ENCODE data around the gene BIRC7.

BIRC7 gene

DNA sequence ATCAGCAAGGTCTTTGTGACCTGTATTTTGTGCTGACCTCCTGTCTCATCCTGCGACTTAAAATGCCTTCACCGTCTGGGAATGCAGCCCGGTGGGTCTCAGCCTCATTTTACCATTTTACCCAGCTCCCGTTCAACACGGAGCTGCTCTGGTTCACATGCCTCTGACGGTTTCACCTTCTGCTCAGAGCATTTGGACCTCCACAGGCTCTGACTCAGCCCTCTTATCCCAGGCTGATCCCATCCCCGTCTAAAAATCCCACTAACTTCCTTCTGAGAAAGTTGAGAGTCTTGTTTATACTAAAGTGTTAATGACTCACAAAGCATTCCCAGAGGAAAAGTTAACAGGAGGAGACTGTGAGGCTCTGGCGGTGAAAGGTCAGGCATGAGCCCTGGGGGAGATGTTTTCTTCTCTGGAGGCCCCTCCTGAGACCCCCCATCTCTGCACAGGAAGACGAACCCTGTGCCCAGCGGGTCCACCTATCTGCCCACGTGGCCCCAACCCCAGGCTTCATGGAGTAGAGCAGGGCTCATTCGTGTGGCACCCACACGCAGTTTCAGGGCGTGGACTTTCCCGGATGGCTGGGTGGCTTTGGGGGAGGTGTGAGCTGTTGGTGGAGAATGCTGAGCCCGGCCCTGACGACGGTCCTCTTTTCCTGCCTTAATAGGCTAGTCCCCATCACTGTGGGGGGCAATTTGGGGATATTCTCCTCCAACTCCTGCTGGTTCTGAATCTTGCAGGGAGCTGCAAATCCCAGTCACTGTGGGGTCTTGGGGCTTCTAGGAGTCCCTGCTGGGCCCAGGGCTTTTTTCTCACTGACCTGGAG lies 3.3 kb upstream of the BIRC7 start:
- TF ChIP-seq, protein P1, sequence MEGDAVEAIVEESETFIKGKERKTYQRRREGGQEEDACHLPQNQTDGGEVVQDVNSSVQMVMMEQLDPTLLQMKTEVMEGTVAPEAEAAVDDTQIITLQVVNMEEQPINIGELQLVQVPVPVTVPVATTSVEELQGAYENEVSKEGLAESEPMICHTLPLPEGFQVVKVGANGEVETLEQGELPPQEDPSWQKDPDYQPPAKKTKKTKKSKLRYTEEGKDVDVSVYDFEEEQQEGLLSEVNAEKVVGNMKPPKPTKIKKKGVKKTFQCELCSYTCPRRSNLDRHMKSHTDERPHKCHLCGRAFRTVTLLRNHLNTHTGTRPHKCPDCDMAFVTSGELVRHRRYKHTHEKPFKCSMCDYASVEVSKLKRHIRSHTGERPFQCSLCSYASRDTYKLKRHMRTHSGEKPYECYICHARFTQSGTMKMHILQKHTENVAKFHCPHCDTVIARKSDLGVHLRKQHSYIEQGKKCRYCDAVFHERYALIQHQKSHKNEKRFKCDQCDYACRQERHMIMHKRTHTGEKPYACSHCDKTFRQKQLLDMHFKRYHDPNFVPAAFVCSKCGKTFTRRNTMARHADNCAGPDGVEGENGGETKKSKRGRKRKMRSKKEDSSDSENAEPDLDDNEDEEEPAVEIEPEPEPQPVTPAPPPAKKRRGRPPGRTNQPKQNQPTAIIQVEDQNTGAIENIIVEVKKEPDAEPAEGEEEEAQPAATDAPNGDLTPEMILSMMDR (IDR thresholded peaks at IDR 0.05) = no peak

DNA sequence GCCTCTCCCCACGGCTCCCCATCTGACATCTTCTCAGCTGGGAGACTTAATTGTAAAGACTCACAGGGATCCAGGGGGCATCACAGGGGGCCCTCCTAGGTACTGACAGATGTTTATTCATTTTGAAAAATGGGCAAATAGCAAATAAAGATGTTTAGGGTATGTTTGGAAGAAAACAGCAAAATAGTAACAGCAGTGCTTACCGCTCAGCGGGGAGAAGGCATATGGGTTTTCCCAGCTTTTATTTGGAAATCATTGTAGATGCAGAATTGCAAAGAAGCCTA lies 2.7 kb upstream of the BIRC7 start:
- TF ChIP-seq, protein P1 (IDR thresholded peaks at IDR 0.05) = no peak

DNA sequence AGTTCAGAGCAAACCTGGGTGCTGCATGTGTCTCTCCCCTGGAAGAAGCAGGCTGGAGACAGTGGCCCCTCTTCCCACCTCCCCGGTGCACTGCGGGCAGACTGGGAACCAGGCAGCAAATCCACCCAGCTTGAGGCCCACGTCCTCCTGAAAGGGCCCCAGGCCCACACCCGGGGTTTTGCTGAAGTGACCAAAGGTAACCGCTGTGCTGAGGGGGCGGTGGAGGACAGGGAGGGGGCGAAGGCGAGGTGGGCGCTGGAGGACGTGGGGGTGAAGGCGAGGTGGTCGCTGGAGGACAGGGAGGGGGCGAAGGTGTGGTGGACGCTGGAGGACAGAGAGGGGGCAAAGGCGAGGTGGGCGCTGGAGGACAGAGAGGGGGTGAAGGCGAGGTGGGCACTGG lies 1.8 kb upstream of the BIRC7 start:
- TF ChIP-seq, protein P1 (IDR thresholded peaks at IDR 0.05) = no peak

DNA sequence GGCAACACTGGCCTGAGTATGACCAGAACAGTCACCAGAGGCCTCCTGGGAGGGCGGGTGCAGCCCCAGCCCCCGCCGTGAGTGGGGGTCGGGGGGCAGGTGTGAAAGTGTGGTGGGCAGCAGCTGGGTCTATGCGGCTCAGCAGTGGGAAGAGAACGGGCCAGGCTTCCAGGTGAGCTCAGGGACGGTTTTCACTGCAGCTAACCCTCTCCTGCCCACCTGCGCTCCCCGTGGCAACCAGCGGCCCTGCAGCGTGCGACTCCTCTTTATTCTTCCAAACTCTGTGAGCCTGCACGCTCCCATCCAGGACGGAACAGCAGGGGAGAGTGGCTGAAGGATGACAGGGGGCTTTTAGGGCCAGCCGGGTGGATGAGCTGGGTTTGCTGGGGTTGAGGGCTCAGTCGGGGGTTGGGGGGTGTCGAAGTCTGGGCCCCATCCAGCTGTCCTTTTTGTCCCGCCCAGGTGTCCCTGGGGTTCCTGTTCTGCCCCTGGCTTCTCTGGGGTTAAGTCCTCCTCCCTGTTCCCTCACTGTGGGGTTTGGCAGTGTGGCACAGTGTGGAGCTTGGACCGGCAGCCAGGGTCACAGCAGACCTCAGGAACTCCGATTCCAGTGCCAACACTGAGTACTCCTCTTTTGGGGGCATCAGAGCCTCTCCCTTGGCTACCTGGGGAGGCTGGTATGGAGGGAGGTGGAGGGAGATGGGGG lies 859 bp upstream of the BIRC7 start:
- TF ChIP-seq, protein P1 (IDR thresholded peaks at IDR 0.05) = peak; percentile 57

DNA sequence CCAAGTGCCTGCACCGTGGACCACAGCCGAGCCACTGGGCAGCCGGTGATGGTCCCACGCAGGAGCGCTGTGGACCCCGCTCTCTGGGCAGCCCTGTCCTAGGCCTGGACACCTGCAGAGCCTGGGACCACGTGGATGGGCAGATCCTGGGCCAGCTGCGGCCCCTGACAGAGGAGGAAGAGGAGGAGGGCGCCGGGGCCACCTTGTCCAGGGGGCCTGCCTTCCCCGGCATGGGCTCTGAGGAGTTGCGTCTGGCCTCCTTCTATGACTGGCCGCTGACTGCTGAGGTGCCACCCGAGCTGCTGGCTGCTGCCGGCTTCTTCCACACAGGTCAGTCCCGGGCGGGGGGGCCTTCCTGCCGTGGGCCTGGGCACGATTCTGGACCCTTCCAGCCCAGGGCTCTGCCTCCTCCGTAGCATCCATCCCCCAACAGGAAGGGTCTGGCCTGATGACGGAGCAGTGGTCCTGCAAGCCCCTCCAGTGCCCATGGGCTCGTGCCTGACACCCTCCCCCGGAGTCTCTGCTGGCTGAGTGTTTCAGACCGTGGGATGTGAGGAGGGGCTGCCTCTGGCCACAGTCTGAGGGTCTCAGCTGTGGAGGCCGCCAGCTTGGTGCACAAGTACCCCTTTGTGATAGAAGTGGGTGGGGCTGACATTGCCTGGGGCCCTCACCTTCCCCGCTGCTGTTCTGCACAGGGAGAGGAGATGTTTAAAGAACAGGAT lies 572 bp downstream of the BIRC7 start:
- TF ChIP-seq, protein P1 (IDR thresholded peaks at IDR 0.05) = no peak

DNA sequence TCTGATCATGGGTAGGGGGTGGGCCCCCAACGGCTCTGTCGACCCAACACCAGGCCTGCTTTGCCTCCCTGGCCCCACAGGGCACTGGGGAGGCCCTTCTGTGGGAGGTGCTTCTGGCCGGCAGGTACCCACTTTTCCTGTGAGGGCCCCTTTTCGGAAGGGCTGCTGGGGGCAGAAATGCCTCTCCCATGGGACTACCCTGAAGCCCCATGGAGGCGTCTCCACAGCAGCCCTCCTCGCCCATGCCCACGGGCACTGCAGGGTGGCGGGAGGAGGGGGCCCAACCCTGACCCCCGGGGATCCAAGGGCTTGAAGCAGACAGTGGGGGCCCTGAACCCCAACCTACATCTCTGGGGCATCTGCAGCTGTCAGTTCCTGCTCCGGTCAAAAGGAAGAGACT lies 2.3 kb downstream of the BIRC7 start:
- TF ChIP-seq, protein P1 (IDR thresholded peaks at IDR 0.05) = no peak

DNA sequence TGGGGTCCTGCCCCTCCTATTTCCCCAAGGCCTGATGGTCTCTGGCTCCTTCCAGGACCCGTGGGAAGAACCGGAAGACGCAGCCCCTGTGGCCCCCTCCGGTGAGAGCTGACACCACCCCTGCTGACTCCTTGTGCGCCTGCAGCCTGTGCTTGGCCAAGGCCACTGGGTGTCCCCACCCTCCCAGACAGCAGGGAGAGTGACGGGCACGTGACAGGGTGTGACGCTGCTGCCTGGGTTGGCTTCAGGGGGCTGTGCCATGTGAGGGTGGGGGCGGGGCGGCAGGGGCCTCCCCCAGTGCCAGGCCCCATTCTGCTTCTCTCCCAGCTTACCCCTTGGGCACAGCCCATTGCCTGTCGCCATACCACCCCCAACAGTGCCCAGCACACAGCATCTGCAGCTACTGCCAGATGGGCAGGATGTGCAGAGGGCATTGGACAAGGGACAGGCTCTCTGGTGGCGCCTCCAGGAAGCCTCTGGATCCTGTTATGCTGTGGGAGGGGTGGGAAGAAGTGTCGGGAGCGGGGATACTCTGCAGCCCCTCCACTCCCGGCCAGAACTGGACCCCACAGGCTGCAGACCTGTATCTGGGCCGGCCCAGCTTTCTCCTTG lies 2.9 kb downstream of the BIRC7 start:
- TF ChIP-seq, protein P1 (IDR thresholded peaks at IDR 0.05) = no peak
